Measurements from ENCODE around the gene IL4.

DNA sequence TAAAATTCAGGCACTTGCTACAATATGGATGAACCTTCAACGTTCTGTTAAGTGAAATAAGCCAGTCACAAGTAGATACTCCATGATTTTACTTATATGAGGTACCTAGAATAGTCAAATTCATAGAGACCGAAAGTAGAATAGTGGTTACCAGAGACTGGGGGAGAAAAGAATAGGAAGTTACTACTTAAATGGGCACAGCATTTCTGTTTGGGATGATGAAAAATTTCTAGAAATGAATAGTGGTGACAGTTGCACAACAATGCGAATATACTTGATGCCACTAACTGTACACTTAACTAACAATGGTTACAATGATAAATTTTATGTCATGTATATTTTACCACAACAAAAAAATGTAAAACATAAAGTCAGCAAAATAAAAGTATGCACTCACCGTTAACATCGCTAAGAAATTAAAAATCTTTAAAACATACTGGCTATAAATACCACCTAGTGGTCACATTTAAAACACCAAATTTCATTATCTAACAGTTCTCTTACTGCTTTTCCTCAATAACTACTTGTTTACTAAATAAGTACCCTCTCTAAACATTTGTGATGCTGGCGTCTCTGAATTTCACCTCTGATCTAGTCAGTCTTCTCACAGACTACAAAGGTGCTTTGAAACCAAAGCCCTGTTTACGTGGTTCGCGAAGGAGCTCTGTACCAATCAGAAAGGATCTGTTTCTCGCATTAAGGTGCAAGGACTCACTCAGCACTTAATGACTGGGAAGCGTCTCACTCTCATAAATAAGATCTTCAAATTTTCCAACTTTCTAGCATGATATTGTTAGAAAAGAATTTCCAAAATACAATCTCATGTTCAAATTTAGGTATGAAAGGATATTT, 40.9 kb downstream of the IL4 start:
- TF ChIP-seq, protein P1, sequence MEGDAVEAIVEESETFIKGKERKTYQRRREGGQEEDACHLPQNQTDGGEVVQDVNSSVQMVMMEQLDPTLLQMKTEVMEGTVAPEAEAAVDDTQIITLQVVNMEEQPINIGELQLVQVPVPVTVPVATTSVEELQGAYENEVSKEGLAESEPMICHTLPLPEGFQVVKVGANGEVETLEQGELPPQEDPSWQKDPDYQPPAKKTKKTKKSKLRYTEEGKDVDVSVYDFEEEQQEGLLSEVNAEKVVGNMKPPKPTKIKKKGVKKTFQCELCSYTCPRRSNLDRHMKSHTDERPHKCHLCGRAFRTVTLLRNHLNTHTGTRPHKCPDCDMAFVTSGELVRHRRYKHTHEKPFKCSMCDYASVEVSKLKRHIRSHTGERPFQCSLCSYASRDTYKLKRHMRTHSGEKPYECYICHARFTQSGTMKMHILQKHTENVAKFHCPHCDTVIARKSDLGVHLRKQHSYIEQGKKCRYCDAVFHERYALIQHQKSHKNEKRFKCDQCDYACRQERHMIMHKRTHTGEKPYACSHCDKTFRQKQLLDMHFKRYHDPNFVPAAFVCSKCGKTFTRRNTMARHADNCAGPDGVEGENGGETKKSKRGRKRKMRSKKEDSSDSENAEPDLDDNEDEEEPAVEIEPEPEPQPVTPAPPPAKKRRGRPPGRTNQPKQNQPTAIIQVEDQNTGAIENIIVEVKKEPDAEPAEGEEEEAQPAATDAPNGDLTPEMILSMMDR (IDR thresholded peaks at IDR 0.05; ENCODE audit: poor library complexity), result peak; percentile 51
- TF ChIP-seq EZH2 (IDR thresholded peaks at IDR 0.05; ENCODE audit: borderline replicate concordance), result no peak

Data from hepatocyte (in vitro differentiated cells).